K562 (cell line): Measurements from ENCODE around the gene MARS1. TPM values are rescaled to one million over a fixed set of nuclear protein-coding genes. Genes with fewer than 3 reads are reported as not detected.

Source experiments
- AFF4 ChIP-seq: sonication (generic); formaldehyde crosslinking; IDR thresholded peaks from 2 replicates; pipeline ENCODE4 v1.8.0; 2023; ENCODE audit warnings: mild to moderate bottlenecking, missing genetic modification reagents
- ARID1B ChIP-seq: fragments of 450-650 bp; IDR thresholded peaks from 2 replicates; pipeline ENCODE4 v1.6.1; 2016; ENCODE audit warnings: antibody characterized with exemption, mild to moderate bottlenecking, inconsistent platforms
- HDAC8 ChIP-seq: fragments of 450-650 bp; IDR thresholded peaks from 2 replicates; pipeline ENCODE4 v1.6.1; 2016; ENCODE audit warnings: mild to moderate bottlenecking, missing genetic modification characterization, moderate library complexity, missing compliant biosample characterization
- PML ChIP-seq: IDR thresholded peaks from 2 replicates; pipeline ENCODE4 v1.6.1; 2012; ENCODE audit warnings: low read length, inconsistent platforms
- POLR2G ChIP-seq: fragments of 200-400 bp; formaldehyde crosslinking; IDR thresholded peaks from 2 replicates; pipeline ENCODE4 v1.6.1; 2017; ENCODE audit warnings: low read depth, mild to moderate bottlenecking, antibody characterized with exemption, low read length, moderate library complexity
- TAF7 ChIP-seq: fragments of 450-650 bp; IDR thresholded peaks from 2 replicates; pipeline ENCODE4 v1.6.1; 2016; ENCODE audit warnings: missing genetic modification characterization, missing compliant biosample characterization
- THRB ChIP-seq: fragments of 450-650 bp; formaldehyde crosslinking; conservative IDR thresholded peaks from 2 replicates; pipeline ENCODE4 v1.4.0; 2022; ENCODE audit warnings: mild to moderate bottlenecking, missing genetic modification characterization
- USF1 ChIP-seq: sonication (generic); formaldehyde crosslinking; IDR thresholded peaks from 2 replicates; pipeline ENCODE4 v1.9.0; 2022; ENCODE audit warnings: mild to moderate bottlenecking, missing genetic modification reagents
- ZFX ChIP-seq: sonication (generic); formaldehyde crosslinking; IDR thresholded peaks from 2 replicates; pipeline ENCODE4 v1.8.0; 2022; ENCODE audit warnings: mild to moderate bottlenecking, missing genetic modification reagents, moderate library complexity
- polyA plus RNA-seq, 8 experiments: library from polyadenylated mRNA; depleted of rRNA in 4 of 8; stranded (reverse) in 5 of 8; unstranded in 3 of 8; fragments of >200 nt; fragmentation: Nextera tagmentation in 2 of 8; fragmentation: Illumina TruSeq in 1 of 8; extraction: Ambion mirVana in 2 of 8; extraction: Trizol in 1 of 8; gene quantifications; 2 replicates each; pipeline versions ENCODE4 v1.2.1 to v1.2.3, GENCODE V29; 2011 to 2014; ENCODE audit warnings: inconsistent platforms in 1 of 8, missing spikeins in 1 of 8
- total RNA-seq, 7 experiments: library from RNA; depleted of rRNA in 6 of 7; stranded (reverse); fragments of >200 nt in 6 of 7; fragmentation: Illumina TruSeq in 2 of 7; extraction: Trizol in 2 of 7; gene quantifications; 2 replicates each; pipeline versions ENCODE4 v1.2.1 to v1.2.3, GENCODE V29; 2011 to 2021; ENCODE audit warnings: low replicate concordance in 1 of 7
- TF ChIP-seq, protein P1 (sequence below), 2 experiments: fragments of 450-650 bp in 1 of 2; sonication (generic) in 1 of 2; formaldehyde crosslinking in 1 of 2; IDR thresholded peaks; 2 replicates each; pipeline versions ENCODE4 v1.7.1 to v1.9.0; 2016 to 2022; ENCODE audit warnings: inconsistent platforms in 1 of 2, mild to moderate bottlenecking in 1 of 2, missing genetic modification reagents in 1 of 2

Gene MARS1
- total and polyA plus RNA-seq, 9 of the 15 experiments (the other 6 are each of a cell fraction or from before 2014, with no cell fraction given): 117 to 382 (median 220) TPM

DNA sequence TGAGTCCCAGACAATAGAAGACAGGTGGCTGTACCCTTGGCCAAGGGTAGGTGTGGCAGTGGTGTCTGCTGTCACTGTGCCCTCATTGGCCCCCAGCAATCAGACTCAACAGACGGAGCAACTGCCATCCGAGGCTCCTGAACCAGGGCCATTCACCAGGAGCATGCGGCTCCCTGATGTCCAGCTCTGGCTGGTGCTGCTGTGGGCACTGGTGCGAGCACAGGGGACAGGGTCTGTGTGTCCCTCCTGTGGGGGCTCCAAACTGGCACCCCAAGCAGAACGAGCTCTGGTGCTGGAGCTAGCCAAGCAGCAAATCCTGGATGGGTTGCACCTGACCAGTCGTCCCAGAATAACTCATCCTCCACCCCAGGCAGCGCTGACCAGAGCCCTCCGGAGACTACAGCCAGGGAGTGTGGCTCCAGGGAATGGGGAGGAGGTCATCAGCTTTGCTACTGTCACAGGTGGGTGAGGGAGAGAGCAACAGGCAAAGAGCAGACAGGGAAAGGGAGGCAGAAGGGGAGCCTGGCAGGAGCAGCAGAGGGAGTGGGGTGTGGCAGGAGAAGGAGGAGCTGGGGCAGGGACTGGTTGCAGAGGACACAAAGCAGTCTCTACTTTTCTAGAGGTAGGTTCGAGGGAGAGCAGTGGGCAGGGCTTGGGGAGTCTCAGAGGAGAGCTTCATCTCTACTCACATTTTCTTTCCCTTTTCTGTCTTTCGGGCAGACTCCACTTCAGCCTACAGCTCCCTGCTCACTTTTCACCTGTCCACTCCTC lies 32.3 kb upstream of the MARS1 start (continued):
- TF ChIP-seq, protein P1, sequence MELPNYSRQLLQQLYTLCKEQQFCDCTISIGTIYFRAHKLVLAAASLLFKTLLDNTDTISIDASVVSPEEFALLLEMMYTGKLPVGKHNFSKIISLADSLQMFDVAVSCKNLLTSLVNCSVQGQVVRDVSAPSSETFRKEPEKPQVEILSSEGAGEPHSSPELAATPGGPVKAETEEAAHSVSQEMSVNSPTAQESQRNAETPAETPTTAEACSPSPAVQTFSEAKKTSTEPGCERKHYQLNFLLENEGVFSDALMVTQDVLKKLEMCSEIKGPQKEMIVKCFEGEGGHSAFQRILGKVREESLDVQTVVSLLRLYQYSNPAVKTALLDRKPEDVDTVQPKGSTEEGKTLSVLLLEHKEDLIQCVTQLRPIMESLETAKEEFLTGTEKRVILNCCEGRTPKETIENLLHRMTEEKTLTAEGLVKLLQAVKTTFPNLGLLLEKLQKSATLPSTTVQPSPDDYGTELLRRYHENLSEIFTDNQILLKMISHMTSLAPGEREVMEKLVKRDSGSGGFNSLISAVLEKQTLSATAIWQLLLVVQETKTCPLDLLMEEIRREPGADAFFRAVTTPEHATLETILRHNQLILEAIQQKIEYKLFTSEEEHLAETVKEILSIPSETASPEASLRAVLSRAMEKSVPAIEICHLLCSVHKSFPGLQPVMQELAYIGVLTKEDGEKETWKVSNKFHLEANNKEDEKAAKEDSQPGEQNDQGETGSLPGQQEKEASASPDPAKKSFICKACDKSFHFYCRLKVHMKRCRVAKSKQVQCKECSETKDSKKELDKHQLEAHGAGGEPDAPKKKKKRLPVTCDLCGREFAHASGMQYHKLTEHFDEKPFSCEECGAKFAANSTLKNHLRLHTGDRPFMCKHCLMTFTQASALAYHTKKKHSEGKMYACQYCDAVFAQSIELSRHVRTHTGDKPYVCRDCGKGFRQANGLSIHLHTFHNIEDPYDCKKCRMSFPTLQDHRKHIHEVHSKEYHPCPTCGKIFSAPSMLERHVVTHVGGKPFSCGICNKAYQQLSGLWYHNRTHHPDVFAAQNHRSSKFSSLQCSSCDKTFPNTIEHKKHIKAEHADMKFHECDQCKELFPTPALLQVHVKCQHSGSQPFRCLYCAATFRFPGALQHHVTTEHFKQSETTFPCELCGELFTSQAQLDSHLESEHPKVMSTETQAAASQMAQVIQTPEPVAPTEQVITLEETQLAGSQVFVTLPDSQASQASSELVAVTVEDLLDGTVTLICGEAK (IDR thresholded peaks at IDR 0.05): 0 out of 2 replicates have a peak, but pooled peaks have one; percentile 37
- TF ChIP-seq, protein P1 (CRISPR knock-in tag; IDR thresholded peaks at IDR 0.05): no peak
- TF ChIP-seq TAF7 (tag) (peak; percentile 58; the same call in 1 of the 2 replicates), ZFX (CRISPR knock-in tag) (no peak), USF1 (CRISPR knock-in tag) (peak; percentile 10; the same call in 1 of the 2 replicates), HDAC8 (tag) (0 out of 2 replicates have a peak, but pooled peaks have one; percentile 21), ARID1B (0 out of 2 replicates have a peak, but pooled peaks have one; percentile 22), THRB (no peak), POLR2G (peak; percentile 87), PML (0 out of 2 replicates have a peak, but pooled peaks have one; percentile 3), AFF4 (CRISPR knock-in tag) (peak; percentile 1; the same call in 1 of the 2 replicates)
